DMS53 treated with DMSO at 0.1 percent for 48 hours (cell line): ENCODE results near the gene OSBPL6.
A peak's percentile ranks its signal among the peaks of the same experiment; 100 is the strongest.
"Not testable (repeated sequence)": the region's sequence is repeated elsewhere in the genome, so short reads cannot be mapped to it uniquely, and the experiment has no call there.

Source experiments
- DNase-seq: peaks from one replicate; lab custom pipeline; 2025; ENCODE audit not compliant: unreplicated experiment; lab: John Stamatoyannopoulos, UW

The OSBPL6 gene

DNA sequence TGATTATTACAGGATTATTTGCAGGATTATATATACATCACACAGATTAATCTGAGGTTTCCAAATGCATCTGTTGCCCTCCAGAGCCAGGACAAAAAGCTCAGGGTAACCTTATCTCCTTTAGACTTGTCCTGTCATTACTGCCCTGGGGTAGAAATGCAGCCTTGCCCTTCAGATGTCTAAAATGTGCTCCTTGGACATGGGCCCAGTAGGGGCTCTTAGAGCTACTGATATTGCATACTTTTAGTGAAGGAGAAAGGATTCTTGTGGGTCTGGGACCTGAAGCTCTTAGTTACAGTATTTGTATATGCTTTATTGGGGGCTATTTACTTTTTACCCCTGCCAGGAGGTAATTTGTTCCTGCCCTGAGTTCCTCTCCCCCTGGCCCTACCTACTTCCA lies 200.5 kb downstream of the OSBPL6 start:
- DNase-seq = no peak

- DNase-seq = no peak
Observed at GRCh38 chr2:178395295-178395694, 201.0 kb downstream of the OSBPL6 start.

DNA sequence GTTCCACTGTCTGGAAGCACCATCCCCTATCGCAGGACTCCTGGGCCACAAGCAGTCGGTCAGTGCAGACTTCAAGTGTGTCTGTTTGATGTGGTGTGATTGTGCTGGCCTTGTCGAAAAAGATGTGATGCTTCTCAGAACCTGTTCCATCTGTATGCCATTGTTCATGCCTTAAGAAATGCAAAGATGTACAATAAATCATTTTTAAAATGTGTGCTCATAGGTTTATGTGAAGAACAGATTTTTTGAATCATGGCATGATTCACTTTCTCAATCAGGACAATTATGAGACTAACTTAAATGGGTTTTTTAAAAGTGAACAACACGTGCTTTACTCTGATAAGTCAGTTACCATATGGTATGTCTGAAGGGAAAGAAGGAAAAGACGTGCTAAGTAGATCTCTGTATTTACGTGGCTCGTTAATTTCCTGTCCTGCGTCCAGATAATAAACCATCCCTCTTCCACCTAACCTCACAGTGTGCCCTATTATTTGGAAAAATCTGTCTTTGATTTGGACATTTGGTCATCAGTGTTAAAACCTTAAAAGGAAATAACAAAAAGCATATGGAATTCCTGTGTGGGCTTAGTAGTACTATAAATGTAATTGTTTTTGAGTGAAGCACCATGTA lies 201.7 kb downstream of the OSBPL6 start:
- no peak for DNase-seq

GRCh38 chr2:178397002-178397605 lies 202.8 kb downstream of the OSBPL6 start:
- DNase-seq = peak; percentile 79

- DNase-seq = no peak
Observed at GRCh38 chr2:178401994-178402437, 207.7 kb downstream of the OSBPL6 start.

DNA sequence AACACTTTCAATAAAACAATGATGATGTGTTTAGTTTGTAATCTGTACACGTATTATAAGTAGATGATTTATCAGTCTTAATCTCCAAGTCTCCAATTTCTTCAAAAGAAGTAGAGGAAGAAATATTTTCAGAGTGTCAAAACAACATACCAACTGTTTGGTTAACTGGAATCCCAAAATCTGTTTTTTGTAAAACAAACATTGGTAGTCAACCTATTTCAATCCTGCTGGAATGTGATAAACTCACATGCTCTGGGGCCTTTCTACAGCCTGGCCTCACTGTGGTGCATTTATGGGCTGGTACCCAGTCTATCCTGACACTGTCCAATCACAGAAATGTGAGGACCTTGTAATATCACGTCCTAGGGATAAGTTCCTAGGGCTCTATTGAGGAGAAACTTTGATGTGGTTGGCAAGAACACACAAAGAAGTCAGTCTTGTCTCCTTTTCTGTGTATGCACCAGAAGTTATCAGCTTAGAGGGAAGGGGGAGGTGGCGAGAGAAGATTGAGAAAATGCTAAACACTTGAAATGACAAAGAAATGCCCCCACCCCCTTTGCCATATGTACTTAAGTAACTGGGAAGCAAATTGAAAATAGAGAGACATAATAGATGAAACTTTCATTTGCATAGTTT lies 209.5 kb downstream of the OSBPL6 start:
- no peak for DNase-seq

- DNase-seq = peak; percentile 91
Observed at GRCh38 chr2:178404368-178404767, 210.1 kb downstream of the OSBPL6 start.

DNA sequence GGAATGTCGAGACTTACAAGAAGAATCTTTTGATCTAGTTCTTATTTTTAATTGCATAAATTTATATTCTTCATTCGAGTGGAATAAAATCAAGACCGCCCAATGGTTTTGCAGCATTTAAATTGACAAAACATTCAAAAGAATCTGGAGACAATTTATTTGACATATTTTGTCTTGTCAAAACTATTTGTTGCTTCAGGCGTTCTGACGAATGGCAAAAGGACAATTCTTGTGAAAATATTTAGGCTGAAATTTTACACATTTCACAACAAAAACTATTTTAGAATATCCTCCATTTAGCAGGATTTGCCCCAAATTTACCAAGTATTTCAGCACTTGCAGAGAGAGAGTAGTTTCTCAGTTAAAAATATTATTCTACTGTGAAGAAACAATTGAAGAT lies 214.9 kb downstream of the OSBPL6 start:
- DNase-seq = no peak

DNA sequence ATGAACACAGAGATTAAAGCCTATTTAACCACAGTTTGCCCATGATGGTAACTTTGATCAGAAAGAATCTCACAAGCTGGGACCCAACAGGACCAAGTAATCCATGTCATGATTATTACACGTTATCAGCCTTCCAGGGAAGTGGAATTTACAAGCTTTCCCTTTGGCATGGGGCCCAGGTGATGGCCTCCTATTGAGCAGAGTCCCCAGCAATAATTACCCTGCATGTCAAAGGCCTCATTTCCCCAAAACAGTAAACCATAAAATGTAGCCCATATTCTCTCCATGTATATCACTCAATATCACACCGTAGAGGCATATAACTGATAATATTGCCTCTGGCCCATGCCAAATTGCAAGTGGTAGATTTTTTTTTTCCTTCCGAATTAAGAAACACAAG lies 217.7 kb downstream of the OSBPL6 start:
- DNase-seq = no peak

DNA sequence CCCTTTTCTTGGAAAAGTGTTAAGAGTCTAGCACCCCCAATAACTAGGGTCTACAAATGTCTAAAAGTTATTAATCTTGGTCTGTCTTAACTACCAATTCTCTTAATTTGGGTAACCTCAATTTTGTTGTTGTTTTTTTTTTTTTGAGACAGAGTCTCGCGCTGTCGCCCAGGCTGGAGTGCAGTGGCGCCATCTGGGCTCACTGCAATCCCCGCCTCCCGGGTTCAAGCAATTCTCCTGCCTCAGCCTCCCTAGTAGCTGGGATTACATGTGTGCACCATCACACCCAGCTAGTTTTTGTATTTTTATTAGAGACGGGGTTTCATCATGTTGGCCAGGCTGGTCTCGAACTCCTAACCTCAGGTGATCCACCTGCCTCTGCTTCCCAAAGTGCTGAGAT lies 218.1 kb downstream of the OSBPL6 start:
- DNase-seq = not testable (repeated sequence)

- DNase-seq = peak; percentile 85
Observed at GRCh38 chr2:178413472-178414265, 219.4 kb downstream of the OSBPL6 start.

DNA sequence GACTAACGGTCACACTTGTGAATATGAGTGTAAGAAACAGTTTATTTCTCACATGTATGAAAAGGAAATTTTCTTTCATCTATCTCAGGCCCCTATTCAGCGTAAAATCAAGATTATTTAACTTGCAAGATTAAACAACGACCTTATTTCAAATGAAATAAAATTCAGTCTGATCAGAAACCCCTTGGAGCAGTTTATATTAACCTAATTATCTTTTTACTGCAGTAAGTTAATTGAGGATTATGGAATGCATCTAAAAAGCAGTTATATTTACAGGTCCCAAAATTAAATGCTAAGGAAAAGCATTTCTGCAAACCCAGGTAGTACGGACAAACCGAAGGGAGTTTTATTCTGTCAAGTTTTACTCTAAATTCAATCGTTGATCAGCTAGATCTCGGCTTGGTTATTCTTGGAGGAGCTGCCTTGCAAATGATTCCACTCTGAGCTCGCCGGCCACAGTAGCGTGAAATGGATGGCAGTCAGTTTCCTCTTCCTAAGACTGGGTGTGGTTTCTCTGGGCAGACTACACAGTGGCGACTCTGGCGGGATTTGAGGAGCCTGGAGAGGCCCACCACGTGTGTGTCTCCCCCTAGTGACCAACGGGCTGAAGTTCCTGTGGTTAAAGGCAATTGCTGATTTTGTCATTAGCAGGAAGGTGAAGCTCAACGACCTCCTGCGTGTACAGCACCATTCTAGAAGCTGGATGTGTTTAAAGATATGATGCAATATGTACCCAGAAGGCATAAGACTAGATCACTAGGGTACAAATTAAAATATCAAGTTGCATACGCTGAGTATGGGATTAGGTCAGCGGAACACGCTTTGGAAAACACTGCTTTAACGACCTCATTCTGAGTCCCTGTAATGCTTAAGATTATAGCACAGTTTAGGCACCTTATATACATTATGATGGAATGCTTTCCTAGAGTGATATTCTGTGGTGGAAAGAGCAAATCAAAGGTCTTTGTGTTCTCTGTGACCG lies 220.2 kb downstream of the OSBPL6 start:
- peak; percentile 98 for DNase-seq

- DNase-seq = no peak
Observed at GRCh38 chr2:178415979-178416378, 221.7 kb downstream of the OSBPL6 start.

DNA sequence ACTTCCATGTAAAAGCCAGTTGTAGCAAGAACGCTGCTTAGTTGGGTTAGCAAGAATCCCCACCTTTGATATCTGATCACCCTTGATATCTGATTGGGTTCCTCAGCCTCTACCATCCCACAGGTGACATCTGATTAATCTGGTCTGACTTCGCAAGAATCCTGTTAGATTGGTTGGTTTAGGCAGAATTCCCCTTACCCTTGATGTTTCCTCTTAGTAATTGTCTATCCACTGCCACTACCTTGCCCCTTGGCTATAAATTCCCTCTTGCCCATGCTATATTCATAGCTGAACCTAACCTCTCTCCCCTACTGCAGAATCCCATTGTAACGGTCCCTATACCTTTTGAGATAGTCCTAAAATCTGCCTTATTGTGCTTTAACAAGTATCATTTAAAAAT lies 223.6 kb downstream of the OSBPL6 start:
- no peak for DNase-seq

DNA sequence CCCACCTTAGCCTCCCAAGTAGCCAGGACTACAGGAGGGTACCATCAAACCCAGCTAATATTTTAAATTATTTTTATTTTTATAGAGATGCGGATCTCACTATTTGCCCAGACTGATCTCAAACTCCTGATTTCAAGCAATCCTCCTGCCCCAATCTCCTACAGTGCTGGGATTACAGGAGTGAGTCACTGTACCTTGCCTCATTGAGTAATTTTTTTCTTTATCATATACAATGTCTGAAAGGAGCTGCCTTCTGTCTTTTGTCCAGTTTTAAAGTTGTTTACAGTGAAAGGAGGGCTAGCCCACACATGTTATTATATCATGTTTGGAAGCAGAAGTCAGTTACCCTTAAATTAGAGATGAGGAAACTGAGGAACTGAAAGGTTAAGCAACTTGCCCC lies 224.1 kb downstream of the OSBPL6 start:
- DNase-seq = no peak

DNA sequence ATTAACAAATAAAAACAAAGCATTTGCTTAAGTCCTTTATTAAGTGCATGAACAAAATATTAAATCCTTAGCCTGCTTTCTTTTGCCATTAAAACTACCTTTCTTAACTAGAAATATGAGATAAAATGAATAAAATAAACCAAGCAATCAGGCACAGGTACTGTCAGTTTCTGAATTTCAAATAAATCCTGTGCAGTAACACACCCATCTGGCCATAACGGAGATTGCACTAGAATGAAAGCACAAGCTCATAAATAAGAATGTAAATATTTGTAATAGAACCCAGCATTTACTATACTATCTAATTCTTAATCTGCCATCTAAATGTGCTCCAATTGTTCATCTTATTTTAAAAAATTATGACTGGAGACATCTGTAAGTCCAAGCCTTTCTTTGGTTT lies 224.8 kb downstream of the OSBPL6 start:
- DNase-seq = no peak

- DNase-seq = no peak
Observed at GRCh38 chr2:178420463-178420999, 226.2 kb downstream of the OSBPL6 start.

DNA sequence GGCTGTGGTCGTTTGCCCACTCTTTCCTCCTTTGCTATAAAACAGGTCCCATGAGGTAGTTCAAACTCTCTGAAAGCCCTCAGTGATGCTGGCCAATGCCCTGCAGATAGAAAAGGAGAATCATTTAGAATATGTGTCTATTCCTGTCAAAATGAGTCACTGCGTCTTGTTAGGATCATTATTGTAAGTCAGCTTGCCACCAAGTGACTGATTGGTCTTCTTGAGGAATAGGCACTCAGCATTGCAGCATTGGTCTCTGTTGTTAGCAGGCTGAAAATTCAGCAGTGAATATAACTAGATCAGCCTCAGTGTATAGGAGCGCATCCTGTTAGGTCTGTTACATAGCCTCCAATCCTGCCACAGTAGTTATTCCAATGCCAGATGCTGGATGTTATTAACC lies 227.8 kb downstream of the OSBPL6 start:
- DNase-seq = no peak

DNA sequence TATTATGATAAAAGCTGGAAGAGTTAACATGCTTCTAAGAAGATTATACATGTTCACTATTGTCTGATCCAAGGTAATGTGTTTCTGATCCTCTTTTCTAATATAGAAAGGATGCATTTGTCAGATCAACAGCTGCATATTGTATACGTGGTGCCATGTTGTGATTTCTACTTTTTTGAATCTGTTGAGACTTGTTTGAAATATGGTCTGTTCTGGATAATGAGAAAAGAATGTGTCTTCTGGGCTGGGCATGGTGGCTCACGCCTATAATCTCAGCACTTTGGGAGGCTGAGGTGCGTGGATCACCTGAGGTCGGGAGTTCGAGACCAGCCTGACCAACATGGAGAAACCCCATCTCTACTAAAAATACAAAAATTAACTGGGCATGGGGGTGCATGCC lies 229.4 kb downstream of the OSBPL6 start:
- not testable (repeated sequence) for DNase-seq

GRCh38 chr2:178425255-178425827 lies 231.0 kb downstream of the OSBPL6 start:
- DNase-seq = no peak
